Mammary epithelial cell (primary cell): Measurements from ENCODE around the gene PRSS27.
"Not testable (repeated sequence)": the region's sequence is repeated elsewhere in the genome, so short reads cannot be mapped to it uniquely, and the experiment has no call there.

Experiments used
- EZH2 ChIP-seq: IDR thresholded peaks from 2 replicates; pipeline ENCODE4 v1.6.1; 2012; ENCODE audit warnings: low read length, inconsistent platforms, borderline replicate concordance
- TF ChIP-seq, protein P1 (sequence below), 2 donors: IDR thresholded peaks in 1 of 2; conservative IDR thresholded peaks in 1 of 2; 2 replicates each; pipeline ENCODE4 v1.5.1; 2011 to 2012; ENCODE audit warnings: inconsistent platforms in 2 of 2, low read length in 2 of 2, mild to moderate bottlenecking in 2 of 2, control low read depth in 1 of 2, low read depth in 1 of 2; ENCODE audit not compliant: insufficient read depth in 1 of 2; ENCODE audit errors: extremely low read depth in 1 of 2

DNA sequence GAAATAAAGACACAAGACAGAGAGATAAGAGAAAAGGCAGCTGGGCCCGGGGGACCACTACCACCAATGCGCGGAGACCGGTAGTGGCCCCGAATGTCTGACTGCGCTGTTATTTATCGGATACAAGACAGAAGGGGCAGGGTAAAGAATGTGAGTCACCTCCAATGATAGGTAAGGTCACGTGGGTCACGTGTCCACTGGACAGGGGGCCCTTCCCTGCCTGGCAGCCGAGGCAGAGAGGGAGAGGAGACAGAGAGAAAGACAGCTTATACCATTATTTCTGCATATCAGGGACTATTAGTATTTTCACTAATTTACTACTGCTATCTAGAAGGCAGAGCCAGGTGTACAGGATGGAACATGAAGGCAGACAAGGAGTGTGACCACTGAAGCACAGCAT is 50.4 kb downstream of the PRSS27 start:
- TF ChIP-seq, protein P1, sequence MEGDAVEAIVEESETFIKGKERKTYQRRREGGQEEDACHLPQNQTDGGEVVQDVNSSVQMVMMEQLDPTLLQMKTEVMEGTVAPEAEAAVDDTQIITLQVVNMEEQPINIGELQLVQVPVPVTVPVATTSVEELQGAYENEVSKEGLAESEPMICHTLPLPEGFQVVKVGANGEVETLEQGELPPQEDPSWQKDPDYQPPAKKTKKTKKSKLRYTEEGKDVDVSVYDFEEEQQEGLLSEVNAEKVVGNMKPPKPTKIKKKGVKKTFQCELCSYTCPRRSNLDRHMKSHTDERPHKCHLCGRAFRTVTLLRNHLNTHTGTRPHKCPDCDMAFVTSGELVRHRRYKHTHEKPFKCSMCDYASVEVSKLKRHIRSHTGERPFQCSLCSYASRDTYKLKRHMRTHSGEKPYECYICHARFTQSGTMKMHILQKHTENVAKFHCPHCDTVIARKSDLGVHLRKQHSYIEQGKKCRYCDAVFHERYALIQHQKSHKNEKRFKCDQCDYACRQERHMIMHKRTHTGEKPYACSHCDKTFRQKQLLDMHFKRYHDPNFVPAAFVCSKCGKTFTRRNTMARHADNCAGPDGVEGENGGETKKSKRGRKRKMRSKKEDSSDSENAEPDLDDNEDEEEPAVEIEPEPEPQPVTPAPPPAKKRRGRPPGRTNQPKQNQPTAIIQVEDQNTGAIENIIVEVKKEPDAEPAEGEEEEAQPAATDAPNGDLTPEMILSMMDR (conservative IDR thresholded peaks at IDR 0.05 in 1 of 2, IDR thresholded peaks at IDR 0.05 in 1 of 2; ENCODE audit: extremely low read depth in 1 of 2, insufficient read depth in 1 of 2, low read depth in 1 of 2, low read length in 2 of 2): not testable (repeated sequence)
- not testable (repeated sequence) for TF ChIP-seq EZH2
